Activated CD8-positive, alpha-beta memory T cell treated with anti-CD3 and anti-CD28 coated beads, Interleukin-2, amount 50 U/mL, for 48 hours (primary cell): Measurements from ENCODE around the gene PUM1.
"Not testable (repeated sequence)": the region's sequence is repeated elsewhere in the genome, so short reads cannot be mapped to it uniquely, and the experiment has no call there.

Source experiments
- DNase-seq: peaks from one replicate; pipeline ENCODE4 v3.0.0-alpha.2; 2020

Gene PUM1

GRCh38 chr1:31064111-31064717, 1.3 kb downstream of the PUM1 start:
- no peak for DNase-seq

- no peak for DNase-seq
Measured at GRCh38 chr1:31063631-31064030, 1.9 kb downstream of the PUM1 start.

- DNase-seq = no peak
Measured at GRCh38 chr1:31062867-31063380, 2.6 kb downstream of the PUM1 start.

GRCh38 chr1:31062162-31062866, 3.2 kb downstream of the PUM1 start:
- not testable (repeated sequence) for DNase-seq

- DNase-seq = no peak
Measured at GRCh38 chr1:31058012-31058411, 7.5 kb downstream of the PUM1 start.

- no peak for DNase-seq
Measured at GRCh38 chr1:31055953-31056352, 9.6 kb downstream of the PUM1 start.

- no peak for DNase-seq
Measured at GRCh38 chr1:31055501-31055900, 10.0 kb downstream of the PUM1 start.

- DNase-seq = no peak
Measured at GRCh38 chr1:31054958-31055481, 10.5 kb downstream of the PUM1 start.

GRCh38 chr1:31054349-31054748, 11.2 kb downstream of the PUM1 start:
- no peak for DNase-seq

- DNase-seq = not testable (repeated sequence)
Measured at GRCh38 chr1:31052613-31053012, 12.9 kb downstream of the PUM1 start.

- no peak for DNase-seq
Measured at GRCh38 chr1:31051611-31052010, 13.9 kb downstream of the PUM1 start.

- DNase-seq = not testable (repeated sequence)
Measured at GRCh38 chr1:31047507-31047906, 18.0 kb downstream of the PUM1 start.

GRCh38 chr1:31043631-31044030, 21.9 kb downstream of the PUM1 start:
- no peak for DNase-seq

- DNase-seq = no peak
Measured at GRCh38 chr1:31042656-31043055, 22.9 kb downstream of the PUM1 start.

GRCh38 chr1:31041529-31041928, 24.0 kb downstream of the PUM1 start:
- DNase-seq = no peak

GRCh38 chr1:31040038-31040437, 25.5 kb downstream of the PUM1 start:
- no peak for DNase-seq

- DNase-seq = not testable (repeated sequence)
Measured at GRCh38 chr1:31038935-31039334, 26.6 kb downstream of the PUM1 start.

GRCh38 chr1:31038360-31038759, 27.2 kb downstream of the PUM1 start:
- no peak for DNase-seq

GRCh38 chr1:31036749-31037500, 28.6 kb downstream of the PUM1 start:
- DNase-seq = no peak

- DNase-seq = no peak
Measured at GRCh38 chr1:31033598-31033997, 31.9 kb downstream of the PUM1 start.

GRCh38 chr1:31032266-31032665, 33.3 kb downstream of the PUM1 start:
- no peak for DNase-seq

GRCh38 chr1:31031330-31032143, 34.0 kb downstream of the PUM1 start:
- DNase-seq = no peak

GRCh38 chr1:31029026-31029425, 36.5 kb downstream of the PUM1 start:
- no peak for DNase-seq
